MG63 (cell line): ENCODE results near the gene SESTD1. TPM values are rescaled to one million over a fixed set of nuclear protein-coding genes. Genes with fewer than 3 reads are reported as not detected.

Experiments used
- DNase-seq: peaks from one replicate; pipeline ENCODE4 v3.0.0-alpha.2; 2020
- H3K27me3 ChIP-seq: fragments of 250-450 bp; sonication (Bioruptor Pico); 2 replicates; pipeline ENCODE4 v1.5.1; 2020; ENCODE audit warnings: mild to moderate bottlenecking, moderate library complexity
- H3K36me3 ChIP-seq: fragments of 250-450 bp; sonication (Bioruptor Pico); 2 replicates; pipeline ENCODE4 v1.5.1; 2020; ENCODE audit warnings: mild to moderate bottlenecking, moderate library complexity
- H3K4me3 ChIP-seq: fragments of 250-450 bp; sonication (Bioruptor Pico); 2 replicates; pipeline ENCODE4 v1.5.1; 2020; ENCODE audit warnings: mild to moderate bottlenecking, moderate library complexity
- H3K9me3 ChIP-seq: fragments of 250-450 bp; sonication (Bioruptor Pico); 2 replicates; pipeline ENCODE4 v1.5.1; 2020; ENCODE audit warnings: mild to moderate bottlenecking, moderate library complexity
- total RNA-seq: library from RNA; depleted of rRNA; stranded (reverse); fragments of >200 nt; shearing (Covaris generic); gene quantifications from 2 replicates; pipeline ENCODE4 v1.2.3, GENCODE V29; 2014; ENCODE audit warnings: low replicate concordance

The SESTD1 gene
- total RNA-seq, 1 experiment from 2014 or later: 5.5 TPM

- H3K4me3 ChIP-seq: no peak overlapping the region
- DNase-seq: no peak
Measured at GRCh38 chr2:179180242-179180641, 84.4 kb downstream of the SESTD1 start.

GRCh38 chr2:179179719-179180118, 84.9 kb downstream of the SESTD1 start:
- H3K4me3 ChIP-seq: no peak overlapping the region
- DNase-seq: no peak
- H3K36me3 ChIP-seq: no peaks in the 10 kb centered on the region
- H3K27me3 ChIP-seq: no peaks in the 10 kb centered on the region
- H3K9me3 ChIP-seq: no peaks in the 10 kb centered on the region

More at GRCh38 chr2:179180242-179180641, 84.4 kb downstream of the SESTD1 start:
- no peaks in the 10 kb centered on the region for H3K9me3 ChIP-seq
- no peaks in the 10 kb centered on the region for H3K27me3 ChIP-seq
- H3K36me3 ChIP-seq: no peaks in the 10 kb centered on the region

- H3K36me3 ChIP-seq: no peaks in the 10 kb centered on the region
- no peaks in the 10 kb centered on the region for H3K27me3 ChIP-seq
- no peak for DNase-seq
- no peak overlapping the region for H3K4me3 ChIP-seq
- H3K9me3 ChIP-seq: no peaks in the 10 kb centered on the region
Measured at GRCh38 chr2:179177694-179178093, 86.9 kb downstream of the SESTD1 start.

- DNase-seq: no peak
- Histone ChIP-seq H3K27me3 (no peaks in the 10 kb centered on the region), H3K9me3 (no peaks in the 10 kb centered on the region), H3K36me3 (no peaks in the 10 kb centered on the region), H3K4me3 (no peak overlapping the region)
Measured at GRCh38 chr2:179174240-179174639, 90.4 kb downstream of the SESTD1 start.

GRCh38 chr2:179172894-179173293, 91.7 kb downstream of the SESTD1 start:
- Histone ChIP-seq H3K36me3 (no peaks in the 10 kb centered on the region), H3K27me3 (no peaks in the 10 kb centered on the region), H3K9me3 (no peaks in the 10 kb centered on the region), H3K4me3 (no peak overlapping the region)
- DNase-seq: no peak

- no peaks in the 10 kb centered on the region for H3K27me3 ChIP-seq
- no peaks in the 10 kb centered on the region; the same call in 1 of the 2 replicates for H3K36me3 ChIP-seq
- DNase-seq: no peak
- H3K9me3 ChIP-seq: no peaks in the 10 kb centered on the region
- no peak overlapping the region for H3K4me3 ChIP-seq
Measured at GRCh38 chr2:179171371-179171770, 93.3 kb downstream of the SESTD1 start.

GRCh38 chr2:179170901-179171300, 93.7 kb downstream of the SESTD1 start:
- Histone ChIP-seq H3K9me3 (no peaks in the 10 kb centered on the region), H3K4me3 (no peak overlapping the region), H3K36me3 (no peaks in the 10 kb centered on the region; the same call in 1 of the 2 replicates), H3K27me3 (no peaks in the 10 kb centered on the region)
- no peak for DNase-seq

GRCh38 chr2:179165356-179166000, 99.2 kb downstream of the SESTD1 start:
- Histone ChIP-seq H3K36me3 (no peaks in the 10 kb centered on the region; the same call in 1 of the 2 replicates), H3K27me3 (no peaks in the 10 kb centered on the region), H3K4me3 (no peak overlapping the region), H3K9me3 (no peaks in the 10 kb centered on the region)
- DNase-seq: no peak

- no peak for DNase-seq
- Histone ChIP-seq H3K9me3 (no peaks in the 10 kb centered on the region), H3K27me3 (no peaks in the 10 kb centered on the region)
Measured at GRCh38 chr2:179141206-179141605, 123.4 kb downstream of the SESTD1 start.

GRCh38 chr2:179140571-179140970, 124.1 kb downstream of the SESTD1 start:
- Histone ChIP-seq H3K4me3 (no peak overlapping the region), H3K36me3 (peaks cover 3% of the 10 kb centered on the region; the same call in 1 of the 2 replicates), H3K9me3 (no peaks in the 10 kb centered on the region), H3K27me3 (no peaks in the 10 kb centered on the region)
- DNase-seq: no peak

More at GRCh38 chr2:179141206-179141605, 123.4 kb downstream of the SESTD1 start:
- H3K4me3 ChIP-seq: no peak overlapping the region
- H3K36me3 ChIP-seq: peaks cover 3% of the 10 kb centered on the region; the same call in 1 of the 2 replicates

GRCh38 chr2:179139506-179139905, 125.1 kb downstream of the SESTD1 start:
- Histone ChIP-seq H3K9me3 (no peaks in the 10 kb centered on the region), H3K4me3 (no peak overlapping the region), H3K36me3 (peaks cover 3% of the 10 kb centered on the region; the same call in 1 of the 2 replicates), H3K27me3 (no peaks in the 10 kb centered on the region)
- DNase-seq: no peak

- no peaks in the 10 kb centered on the region for H3K27me3 ChIP-seq
- no peaks in the 10 kb centered on the region for H3K36me3 ChIP-seq
Measured at GRCh38 chr2:179137200-179137759, 127.4 kb downstream of the SESTD1 start.

GRCh38 chr2:179133016-179133415, 131.6 kb downstream of the SESTD1 start:
- no peak overlapping the region for H3K4me3 ChIP-seq
- no peaks in the 10 kb centered on the region for H3K9me3 ChIP-seq
- H3K36me3 ChIP-seq: no peaks in the 10 kb centered on the region
- DNase-seq: no peak
- H3K27me3 ChIP-seq: no peaks in the 10 kb centered on the region

More at GRCh38 chr2:179137200-179137759, 127.4 kb downstream of the SESTD1 start:
- DNase-seq: no peak
- Histone ChIP-seq H3K9me3 (no peaks in the 10 kb centered on the region), H3K4me3 (no peak overlapping the region)

- Histone ChIP-seq H3K27me3 (no peaks in the 10 kb centered on the region), H3K9me3 (no peaks in the 10 kb centered on the region), H3K4me3 (no peak overlapping the region), H3K36me3 (no peaks in the 10 kb centered on the region)
- no peak for DNase-seq
Measured at GRCh38 chr2:179132076-179132475, 132.6 kb downstream of the SESTD1 start.

GRCh38 chr2:179130560-179130959, 134.1 kb downstream of the SESTD1 start:
- Histone ChIP-seq H3K27me3 (no peaks in the 10 kb centered on the region), H3K36me3 (no peaks in the 10 kb centered on the region), H3K9me3 (no peaks in the 10 kb centered on the region), H3K4me3 (no peak overlapping the region)
- DNase-seq: no peak

- H3K36me3 ChIP-seq: no peaks in the 10 kb centered on the region
- no peak for DNase-seq
Measured at GRCh38 chr2:179129574-179130238, 134.9 kb downstream of the SESTD1 start.

GRCh38 chr2:179125404-179125803, 139.2 kb downstream of the SESTD1 start:
- H3K9me3 ChIP-seq: no peaks in the 10 kb centered on the region
- no peak overlapping the region for H3K4me3 ChIP-seq

More at GRCh38 chr2:179129574-179130238, 134.9 kb downstream of the SESTD1 start:
- Histone ChIP-seq H3K27me3 (no peaks in the 10 kb centered on the region), H3K4me3 (no peak overlapping the region), H3K9me3 (no peaks in the 10 kb centered on the region)

More at GRCh38 chr2:179125404-179125803, 139.2 kb downstream of the SESTD1 start:
- Histone ChIP-seq H3K27me3 (no peaks in the 10 kb centered on the region), H3K36me3 (no peaks in the 10 kb centered on the region)
- DNase-seq: no peak
